HG03439 (cell line): ENCODE measurements around the gene MYMX.
A peak's percentile ranks its signal among the peaks of the same experiment; 100 is the strongest.
"Not testable (repeated sequence)": the region's sequence is repeated elsewhere in the genome, so short reads cannot be mapped to it uniquely, and the experiment has no call there.

Experiments used
- ATAC-seq: cut with Tn5 transposase; IDR thresholded peaks from one replicate; pipeline ENCODE4 v1.9.1; 2021; ENCODE audit warnings: mild to moderate bottlenecking, moderate library complexity; ENCODE audit not compliant: unreplicated experiment

MYMX gene

GRCh38 chr6:44185953-44186634 lies 30.6 kb upstream of the MYMX start:
- no peak for ATAC-seq

- ATAC-seq = no peak
Measured at GRCh38 chr6:44186635-44187025, 30.1 kb upstream of the MYMX start.

DNA sequence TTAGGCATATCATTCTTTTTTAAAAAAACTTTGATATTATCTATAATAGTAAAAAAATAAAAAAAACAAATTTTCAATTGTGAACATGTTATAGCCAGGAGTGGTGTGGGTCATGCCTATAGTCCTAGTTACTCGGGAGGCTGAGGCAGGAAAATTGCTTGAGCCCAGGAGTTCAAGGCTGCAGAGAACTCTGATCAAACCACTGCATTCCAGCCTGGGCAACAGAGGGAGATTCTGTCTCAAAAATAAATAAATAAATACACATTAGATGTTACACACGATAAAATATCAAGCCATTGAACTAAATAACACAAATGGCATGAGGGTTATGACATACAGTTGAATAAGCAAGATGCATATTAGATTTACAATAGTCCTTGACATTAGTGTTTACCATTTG lies 27.9 kb upstream of the MYMX start:
- no peak for ATAC-seq

DNA sequence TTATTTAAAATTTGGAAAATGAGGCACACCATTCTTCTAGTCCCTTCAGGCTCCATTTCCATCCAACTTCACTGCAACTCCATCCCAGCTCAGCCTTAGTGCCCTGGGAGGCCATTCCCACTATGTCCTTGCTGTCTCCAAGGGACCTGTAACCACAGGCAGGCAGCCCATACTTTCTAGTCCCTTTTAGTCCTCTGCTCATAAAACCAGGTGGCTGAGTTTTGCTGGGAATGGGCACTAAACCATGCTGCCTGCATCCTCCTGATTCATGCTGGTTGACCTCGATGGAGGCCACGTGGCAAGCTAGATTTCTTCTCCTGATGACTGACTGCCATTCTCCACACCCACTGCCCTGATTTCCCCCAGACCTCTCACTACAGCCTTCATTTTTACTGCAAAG lies 27.5 kb upstream of the MYMX start:
- ATAC-seq = no peak

- peak; percentile 78 for ATAC-seq
Measured at GRCh38 chr6:44190715-44191114, 26.0 kb upstream of the MYMX start.

- no peak for ATAC-seq
Measured at GRCh38 chr6:44192428-44193041, 24.2 kb upstream of the MYMX start.

- no peak for ATAC-seq
Measured at GRCh38 chr6:44193307-44193910, 23.3 kb upstream of the MYMX start.

DNA sequence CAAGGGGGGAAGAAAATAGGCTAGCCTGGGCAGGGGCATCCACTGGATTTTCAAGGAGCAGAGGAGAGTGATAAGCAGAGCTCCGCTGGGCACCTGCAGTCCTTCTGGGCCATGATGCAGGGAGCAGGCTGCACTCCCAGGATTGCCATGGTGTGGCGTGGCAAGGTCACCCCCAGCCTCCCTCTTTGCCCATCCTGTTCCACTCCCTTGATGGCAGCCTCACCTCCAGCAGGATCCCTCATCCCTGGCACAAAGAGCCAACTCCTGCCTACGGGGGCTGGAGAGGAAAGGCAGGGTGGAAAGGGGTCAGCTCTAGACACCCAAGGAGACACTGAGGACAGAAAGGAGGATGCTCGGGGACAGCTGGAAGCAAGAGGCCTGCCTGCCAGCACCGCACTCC lies 22.4 kb upstream of the MYMX start:
- ATAC-seq = no peak

GRCh38 chr6:44196351-44196750 lies 20.4 kb upstream of the MYMX start:
- not testable (repeated sequence) for ATAC-seq

DNA sequence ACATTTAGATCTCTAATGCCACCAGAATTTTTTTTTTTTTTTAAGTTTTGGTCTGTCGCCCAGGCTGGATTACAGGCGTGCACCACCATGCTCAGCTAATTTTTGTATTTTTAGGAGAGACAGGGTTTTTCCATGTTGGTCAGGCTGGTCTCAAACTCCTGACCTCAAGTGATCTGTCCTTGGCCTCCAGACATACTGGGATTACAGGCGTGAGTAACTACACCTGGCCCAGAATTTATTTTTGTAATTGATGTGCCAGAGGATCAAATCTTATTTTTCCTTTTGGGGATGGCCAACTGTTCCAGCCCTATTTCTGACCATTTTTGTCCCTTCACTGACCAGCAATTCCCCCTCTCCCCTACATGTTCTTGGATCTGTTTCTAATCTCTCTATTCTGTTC lies 18.0 kb upstream of the MYMX start:
- no peak for ATAC-seq

DNA sequence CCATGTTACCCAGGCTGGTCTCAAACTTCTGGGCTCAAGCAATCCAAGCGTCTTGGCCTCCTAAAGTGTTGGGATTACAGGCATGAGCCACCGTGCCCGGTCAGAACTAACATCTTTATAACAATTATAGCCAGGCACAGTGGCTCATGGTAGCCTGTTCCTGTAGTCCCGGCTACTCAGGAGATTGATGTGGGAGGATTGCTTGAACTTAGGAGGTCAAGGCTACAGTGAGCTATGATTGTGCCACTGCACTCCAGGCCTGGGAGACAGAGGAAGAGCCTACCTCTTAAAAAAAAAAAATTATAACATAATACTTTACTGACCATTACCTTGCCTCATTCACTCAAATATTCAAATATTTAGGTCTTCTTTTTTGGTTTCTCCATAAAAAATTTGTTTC lies 16.8 kb upstream of the MYMX start:
- no peak for ATAC-seq

GRCh38 chr6:44201200-44201599 lies 15.5 kb upstream of the MYMX start:
- no peak for ATAC-seq

DNA sequence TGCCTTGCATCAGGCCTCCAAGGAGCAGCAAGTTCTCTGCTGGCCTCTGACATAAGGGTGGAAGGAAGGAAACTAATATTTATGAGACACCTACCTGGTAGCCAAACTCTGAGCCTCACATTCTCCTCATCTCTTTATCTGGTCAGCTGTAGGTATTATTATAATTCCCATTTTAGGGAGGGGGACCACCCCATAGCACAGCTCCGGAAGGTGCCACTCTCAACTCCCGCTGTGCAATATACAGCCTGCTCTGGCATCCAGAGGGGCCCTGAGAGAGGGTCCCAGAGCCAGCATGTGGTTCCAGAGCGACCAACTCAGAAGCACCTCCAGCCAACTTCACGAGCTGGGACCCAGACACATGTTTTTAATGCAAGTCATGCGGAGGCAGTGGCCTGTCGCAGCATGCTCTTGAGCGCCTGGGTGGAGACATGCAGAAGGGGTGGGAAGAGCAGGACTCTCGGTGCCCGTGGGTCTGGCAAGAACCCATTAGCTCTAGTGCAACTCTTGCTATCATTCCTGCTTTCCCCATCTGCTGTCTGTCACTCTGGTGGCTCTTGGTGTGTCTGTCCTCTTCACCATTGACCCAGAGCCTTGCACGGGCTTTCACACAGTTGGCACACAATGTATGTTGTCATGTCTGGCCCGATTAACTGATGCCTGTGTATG lies 15.0 kb upstream of the MYMX start:
- no peak for ATAC-seq

GRCh38 chr6:44202332-44202971 lies 14.3 kb upstream of the MYMX start:
- ATAC-seq = no peak

DNA sequence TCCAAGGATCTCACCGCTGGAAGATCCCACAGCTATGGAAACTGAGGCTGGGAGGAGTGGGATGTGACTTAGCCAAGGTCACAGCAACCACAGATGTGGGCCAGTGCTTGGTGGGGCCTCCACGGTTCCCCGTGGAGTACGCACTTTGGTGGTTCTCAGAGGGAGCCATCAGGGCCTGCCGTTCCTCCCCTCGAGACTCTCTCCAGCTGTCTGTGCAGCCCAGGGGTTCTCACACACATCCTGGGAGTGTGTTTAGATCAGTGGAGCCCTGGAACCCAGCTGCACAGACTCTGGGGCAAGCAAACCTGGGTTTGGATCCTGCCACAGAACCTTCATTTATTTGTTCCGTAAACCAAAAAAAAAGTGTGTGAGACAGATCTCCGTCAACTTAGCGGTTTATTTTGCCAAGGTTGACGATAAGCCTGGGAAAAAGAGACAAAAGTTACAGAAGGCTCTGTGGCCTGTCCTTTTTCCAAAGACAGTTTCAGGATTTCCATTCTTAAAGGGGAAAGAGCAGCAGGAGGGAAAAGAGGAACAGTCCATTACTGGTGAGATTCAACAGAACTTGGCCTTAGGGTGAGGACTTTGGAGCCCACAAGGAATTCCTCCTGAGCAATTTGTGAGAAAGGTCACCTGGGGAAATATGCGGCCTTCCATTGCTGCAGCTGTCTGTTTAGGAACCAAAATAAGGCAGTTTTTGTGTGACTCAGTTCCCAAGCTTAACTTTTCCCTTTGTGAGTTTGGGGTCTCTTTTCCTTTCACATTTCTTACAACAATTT lies 13.6 kb upstream of the MYMX start:
- ATAC-seq = no peak

GRCh38 chr6:44203955-44204354 lies 12.8 kb upstream of the MYMX start:
- ATAC-seq = no peak

GRCh38 chr6:44207966-44208365 lies 8.8 kb upstream of the MYMX start:
- ATAC-seq = no peak

GRCh38 chr6:44211284-44211683 lies 5.4 kb upstream of the MYMX start:
- ATAC-seq = no peak

GRCh38 chr6:44214307-44214706 lies 2.4 kb upstream of the MYMX start:
- ATAC-seq = no peak

DNA sequence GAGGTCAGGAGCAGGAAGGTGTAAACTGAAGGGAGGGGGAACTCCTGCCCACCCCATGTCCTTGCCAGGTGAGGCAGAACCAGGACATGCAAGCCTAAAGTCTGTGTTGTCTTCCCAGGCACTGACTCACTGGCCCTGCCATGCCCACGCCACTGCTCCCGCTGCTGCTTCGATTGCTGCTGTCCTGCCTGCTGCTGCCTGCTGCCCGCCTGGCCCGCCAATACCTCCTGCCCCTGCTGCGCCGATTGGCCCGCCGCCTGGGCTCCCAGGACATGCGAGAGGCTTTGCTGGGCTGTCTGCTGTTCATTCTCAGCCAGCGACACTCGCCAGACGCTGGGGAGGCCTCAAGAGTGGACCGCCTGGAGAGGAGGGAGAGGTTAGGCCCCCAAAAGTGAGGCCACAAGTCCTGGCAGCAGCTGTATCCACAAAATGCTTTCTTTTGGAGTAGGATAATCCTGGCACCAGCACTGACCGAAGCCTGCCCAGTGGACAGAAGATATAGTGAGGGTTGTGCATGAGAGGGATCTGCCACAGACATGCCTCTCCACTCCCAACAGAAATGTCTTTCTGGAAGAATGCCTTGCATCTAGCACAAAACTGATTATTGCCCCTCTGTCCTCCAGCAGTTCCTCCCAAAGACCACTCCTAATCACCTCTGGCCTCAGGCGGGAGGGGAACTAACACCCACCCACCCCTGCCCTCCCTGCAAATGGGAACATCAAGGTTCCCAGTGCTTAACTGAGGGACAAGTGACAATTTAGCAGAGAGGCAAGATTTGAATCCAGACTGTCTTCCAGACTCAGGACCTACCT lies 812 bp downstream of the MYMX start:
- no peak for ATAC-seq
